HEK293 (cell line): ENCODE data around the gene TBCEL.

Source experiments
- EGR2 ChIP-seq: fragments of 450-650 bp; formaldehyde crosslinking; IDR thresholded peaks from 2 replicates; pipeline ENCODE4 v1.5.1; 2016; ENCODE audit warnings: low read depth, missing biosample characterization, missing genetic modification characterization
- GLIS2 ChIP-seq: fragments of 450-650 bp; formaldehyde crosslinking; IDR thresholded peaks from 2 replicates; pipeline ENCODE4 v1.5.1; 2016; ENCODE audit warnings: missing biosample characterization, missing genetic modification characterization
- HOXC10 ChIP-seq: sonication (generic); formaldehyde crosslinking; IDR thresholded peaks from 2 replicates; pipeline ENCODE4 v1.8.1; 2023; ENCODE audit warnings: mild to moderate bottlenecking, missing genetic modification reagents
- KLF8 ChIP-seq: fragments of 450-650 bp; formaldehyde crosslinking; IDR thresholded peaks from 2 replicates; pipeline ENCODE4 v1.5.1; 2016; ENCODE audit warnings: missing biosample characterization, missing genetic modification characterization
- MEIS1 ChIP-seq: sonication (generic); formaldehyde crosslinking; IDR thresholded peaks from 2 replicates; pipeline ENCODE4 v1.8.1; 2022; ENCODE audit warnings: missing genetic modification reagents, mild to moderate bottlenecking, borderline replicate concordance
- MYNN ChIP-seq: fragments of 450-650 bp; formaldehyde crosslinking; IDR thresholded peaks from 2 replicates; pipeline ENCODE4 v1.5.1; 2016; ENCODE audit warnings: missing biosample characterization, missing genetic modification characterization, borderline replicate concordance
- SALL2 ChIP-seq: fragments of 450-650 bp; formaldehyde crosslinking; IDR thresholded peaks from 2 replicates; pipeline ENCODE4 v1.5.0; 2017; ENCODE audit warnings: missing biosample characterization, mild to moderate bottlenecking, missing genetic modification characterization, borderline replicate concordance
- SCRT1 ChIP-seq: fragments of 450-650 bp; formaldehyde crosslinking; IDR thresholded peaks from 2 replicates; pipeline ENCODE4 v1.5.1; 2016; ENCODE audit warnings: missing biosample characterization, missing genetic modification characterization, borderline replicate concordance
- SETDB1 ChIP-seq: IDR thresholded peaks from one replicate; pipeline ENCODE4 v1.6.1; 2017; ENCODE audit warnings: mild to moderate bottlenecking, low read length, moderate library complexity, mixed read lengths; ENCODE audit not compliant: insufficient read length
- WT1 ChIP-seq: fragments of 450-650 bp; formaldehyde crosslinking; IDR thresholded peaks from 2 replicates; pipeline ENCODE4 v1.5.1; 2016; ENCODE audit warnings: missing biosample characterization, missing genetic modification characterization
- ZBTB1 ChIP-seq: fragments of 450-650 bp; formaldehyde crosslinking; IDR thresholded peaks from 2 replicates; pipeline ENCODE4 v1.5.1; 2016; ENCODE audit warnings: missing biosample characterization, missing genetic modification characterization
- ZNF146 ChIP-seq: fragments of 450-650 bp; formaldehyde crosslinking; IDR thresholded peaks from 2 replicates; pipeline ENCODE4 v1.5.1; 2016; ENCODE audit warnings: missing biosample characterization, missing genetic modification characterization
- ZNF184 ChIP-seq: fragments of 450-650 bp; IDR thresholded peaks from 2 replicates; pipeline ENCODE4 v1.5.1; 2018; ENCODE audit warnings: missing biosample characterization, mild to moderate bottlenecking, missing genetic modification characterization
- ZNF214 ChIP-seq: fragments of 450-650 bp; formaldehyde crosslinking; IDR thresholded peaks from 2 replicates; pipeline ENCODE4 v1.5.1; 2017; ENCODE audit warnings: missing biosample characterization, mild to moderate bottlenecking, missing genetic modification characterization, borderline replicate concordance
- ZNF221 ChIP-seq: fragments of 450-650 bp; formaldehyde crosslinking; IDR thresholded peaks from 2 replicates; pipeline ENCODE4 v1.5.1; 2017; ENCODE audit warnings: missing biosample characterization, missing genetic modification characterization, borderline replicate concordance
- ZNF280C ChIP-seq: fragments of 450-650 bp; formaldehyde crosslinking; IDR thresholded peaks from 2 replicates; pipeline ENCODE4 v1.5.1; 2016; ENCODE audit warnings: missing biosample characterization, missing genetic modification characterization
- ZNF423 ChIP-seq: fragments of 450-650 bp; formaldehyde crosslinking; IDR thresholded peaks from 2 replicates; pipeline ENCODE4 v1.5.1; 2016; ENCODE audit warnings: missing biosample characterization, missing genetic modification characterization
- ZNF433 ChIP-seq: fragments of 450-650 bp; formaldehyde crosslinking; IDR thresholded peaks from 2 replicates; pipeline ENCODE4 v1.5.1; 2016; ENCODE audit warnings: missing biosample characterization, missing genetic modification characterization, low read depth
- ZNF544 ChIP-seq: fragments of 450-650 bp; formaldehyde crosslinking; IDR thresholded peaks from 2 replicates; pipeline ENCODE4 v1.5.0; 2017; ENCODE audit warnings: missing biosample characterization, missing genetic modification characterization
- ZNF600 ChIP-seq: fragments of 450-650 bp; formaldehyde crosslinking; IDR thresholded peaks from 2 replicates; pipeline ENCODE4 v1.5.1; 2016; ENCODE audit warnings: missing biosample characterization, missing genetic modification characterization
- ZNF645 ChIP-seq: fragments of 450-650 bp; formaldehyde crosslinking; IDR thresholded peaks from 2 replicates; pipeline ENCODE4; 2016; ENCODE audit warnings: missing biosample characterization, missing genetic modification characterization
- ZNF677 ChIP-seq: fragments of 450-650 bp; IDR thresholded peaks from 2 replicates; pipeline ENCODE4 v1.5.0; 2018; ENCODE audit warnings: missing biosample characterization, mild to moderate bottlenecking, missing genetic modification characterization, moderate library complexity
- ZNF785 ChIP-seq: fragments of 450-650 bp; formaldehyde crosslinking; IDR thresholded peaks from 2 replicates; pipeline ENCODE4 v1.5.1; 2016; ENCODE audit warnings: missing biosample characterization, missing genetic modification characterization
- ZSCAN23 ChIP-seq: fragments of 450-650 bp; formaldehyde crosslinking; IDR thresholded peaks from 2 replicates; pipeline ENCODE4 v1.5.1; 2016; ENCODE audit warnings: missing biosample characterization, missing genetic modification characterization
- ZSCAN30 ChIP-seq: fragments of 450-650 bp; IDR thresholded peaks from 2 replicates; pipeline ENCODE4 v1.5.1; 2018; ENCODE audit warnings: missing biosample characterization, mild to moderate bottlenecking, missing genetic modification characterization, moderate library complexity
- TF ChIP-seq, protein P1 (sequence below): fragments of 450-650 bp; formaldehyde crosslinking; IDR thresholded peaks from 2 replicates; pipeline ENCODE4 v1.5.1; 2016; ENCODE audit warnings: missing biosample characterization, missing genetic modification characterization
- TF ChIP-seq, protein P2 (sequence below): fragments of 450-650 bp; formaldehyde crosslinking; IDR thresholded peaks from 2 replicates; pipeline ENCODE4 v1.5.1; 2016; ENCODE audit warnings: missing biosample characterization, missing genetic modification characterization
- TF ChIP-seq, protein P3 (sequence below): fragments of 450-650 bp; formaldehyde crosslinking; IDR thresholded peaks from 2 replicates; pipeline ENCODE4 v1.5.1; 2017; ENCODE audit warnings: missing biosample characterization, missing genetic modification characterization
- TF ChIP-seq, protein P4 (sequence below): fragments of 450-650 bp; formaldehyde crosslinking; IDR thresholded peaks from 2 replicates; pipeline ENCODE4 v1.5.1; 2016; ENCODE audit warnings: missing biosample characterization, missing genetic modification characterization
- TF ChIP-seq, protein P5 (sequence below): fragments of 450-650 bp; formaldehyde crosslinking; IDR thresholded peaks from 2 replicates; pipeline ENCODE4 v1.5.1; 2016; ENCODE audit warnings: missing biosample characterization, missing genetic modification characterization

Gene TBCEL

DNA sequence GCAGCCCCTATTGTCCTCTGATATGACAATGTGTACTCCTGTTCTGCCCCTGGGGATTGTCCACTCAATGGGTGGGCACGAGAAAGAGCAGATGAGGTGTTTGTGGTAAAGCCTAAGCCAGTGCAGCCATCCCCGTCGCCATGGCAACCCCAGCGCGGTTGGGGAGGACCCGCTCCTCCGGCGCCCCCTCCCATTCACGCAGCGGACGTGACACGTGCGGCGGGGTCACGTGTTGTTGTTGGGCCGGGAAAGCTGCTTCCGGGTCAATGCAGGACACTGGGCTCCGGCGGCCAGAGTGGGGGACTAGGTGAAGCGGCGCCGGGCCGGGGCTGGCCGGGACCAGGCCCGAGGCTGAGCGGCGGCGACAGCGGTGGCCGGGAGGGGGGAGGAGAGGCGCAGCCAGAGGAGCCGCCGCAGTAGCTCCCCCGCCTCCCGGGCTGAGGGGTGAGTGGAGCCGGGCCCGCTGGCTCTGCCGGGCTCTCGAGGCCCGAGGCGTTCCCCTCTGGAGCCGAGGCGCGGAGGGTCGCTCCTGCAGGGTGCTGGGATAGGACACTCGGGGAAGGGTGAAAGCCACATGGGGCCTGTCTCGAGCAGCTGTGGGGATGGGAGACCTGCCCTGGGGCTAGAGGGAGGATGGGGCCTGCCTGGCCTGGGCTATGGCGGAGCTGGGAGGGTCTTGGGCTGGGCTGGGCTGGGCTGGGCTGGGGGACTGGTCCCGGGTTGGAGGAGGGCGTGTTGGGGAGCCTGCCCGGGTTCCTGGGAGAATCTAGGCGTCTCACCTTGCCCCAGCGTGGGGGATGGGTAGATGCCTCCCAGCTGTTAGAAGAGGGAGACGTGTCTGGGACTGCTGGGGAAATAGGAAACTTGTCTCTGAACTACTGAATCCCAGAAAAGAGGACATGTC is at the start of gene TBCEL (continued):
- TF ChIP-seq ZNF677 (no peak), MYNN (tag by site-specific recombination) (no peak), ZNF600 (tag by site-specific recombination) (0 out of 2 replicates have a peak, but pooled peaks have one; percentile 24), GLIS2 (tag by site-specific recombination) (peak; percentile 49; the same call in 1 of the 2 replicates), ZNF423 (tag by site-specific recombination) (no peak), SCRT1 (no peak), KLF8 (tag by site-specific recombination) (no peak; the same call in 1 of the 2 replicates), ZNF146 (tag by site-specific recombination) (no peak), SALL2 (no peak), WT1 (tag by site-specific recombination) (0 out of 2 replicates have a peak, but pooled peaks have one; percentile 12), ZSCAN23 (tag by site-specific recombination) (no peak), ZNF645 (tag by site-specific recombination) (no peak), ZNF280C (tag by site-specific recombination) (no peak), ZNF221 (tag by site-specific recombination) (no peak), ZNF785 (tag by site-specific recombination) (no peak), ZNF184 (tag by site-specific recombination) (no peak), EGR2 (tag by site-specific recombination) (no peak), ZBTB1 (tag by site-specific recombination) (no peak), ZNF544 (tag by site-specific recombination) (no peak), ZNF214 (tag by site-specific recombination) (no peak), MEIS1 (CRISPR knock-in tag) (no peak), ZSCAN30 (no peak), HOXC10 (CRISPR knock-in tag) (no peak), ZNF433 (no peak), SETDB1 (no peak)
- TF ChIP-seq, protein P1, sequence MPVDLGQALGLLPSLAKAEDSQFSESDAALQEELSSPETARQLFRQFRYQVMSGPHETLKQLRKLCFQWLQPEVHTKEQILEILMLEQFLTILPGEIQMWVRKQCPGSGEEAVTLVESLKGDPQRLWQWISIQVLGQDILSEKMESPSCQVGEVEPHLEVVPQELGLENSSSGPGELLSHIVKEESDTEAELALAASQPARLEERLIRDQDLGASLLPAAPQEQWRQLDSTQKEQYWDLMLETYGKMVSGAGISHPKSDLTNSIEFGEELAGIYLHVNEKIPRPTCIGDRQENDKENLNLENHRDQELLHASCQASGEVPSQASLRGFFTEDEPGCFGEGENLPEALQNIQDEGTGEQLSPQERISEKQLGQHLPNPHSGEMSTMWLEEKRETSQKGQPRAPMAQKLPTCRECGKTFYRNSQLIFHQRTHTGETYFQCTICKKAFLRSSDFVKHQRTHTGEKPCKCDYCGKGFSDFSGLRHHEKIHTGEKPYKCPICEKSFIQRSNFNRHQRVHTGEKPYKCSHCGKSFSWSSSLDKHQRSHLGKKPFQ, result no peak
- TF ChIP-seq, protein P2, sequence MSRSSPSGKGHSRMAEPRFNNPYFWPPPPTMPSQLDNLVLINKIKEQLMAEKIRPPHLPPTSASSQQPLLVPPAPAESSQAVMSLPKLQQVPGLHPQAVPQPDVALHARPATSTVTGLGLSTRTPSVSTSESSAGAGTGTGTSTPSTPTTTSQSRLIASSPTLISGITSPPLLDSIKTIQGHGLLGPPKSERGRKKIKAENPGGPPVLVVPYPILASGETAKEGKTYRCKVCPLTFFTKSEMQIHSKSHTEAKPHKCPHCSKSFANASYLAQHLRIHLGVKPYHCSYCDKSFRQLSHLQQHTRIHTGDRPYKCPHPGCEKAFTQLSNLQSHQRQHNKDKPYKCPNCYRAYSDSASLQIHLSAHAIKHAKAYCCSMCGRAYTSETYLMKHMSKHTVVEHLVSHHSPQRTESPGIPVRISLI (tag by site-specific recombination), result no peak
- TF ChIP-seq, protein P3, sequence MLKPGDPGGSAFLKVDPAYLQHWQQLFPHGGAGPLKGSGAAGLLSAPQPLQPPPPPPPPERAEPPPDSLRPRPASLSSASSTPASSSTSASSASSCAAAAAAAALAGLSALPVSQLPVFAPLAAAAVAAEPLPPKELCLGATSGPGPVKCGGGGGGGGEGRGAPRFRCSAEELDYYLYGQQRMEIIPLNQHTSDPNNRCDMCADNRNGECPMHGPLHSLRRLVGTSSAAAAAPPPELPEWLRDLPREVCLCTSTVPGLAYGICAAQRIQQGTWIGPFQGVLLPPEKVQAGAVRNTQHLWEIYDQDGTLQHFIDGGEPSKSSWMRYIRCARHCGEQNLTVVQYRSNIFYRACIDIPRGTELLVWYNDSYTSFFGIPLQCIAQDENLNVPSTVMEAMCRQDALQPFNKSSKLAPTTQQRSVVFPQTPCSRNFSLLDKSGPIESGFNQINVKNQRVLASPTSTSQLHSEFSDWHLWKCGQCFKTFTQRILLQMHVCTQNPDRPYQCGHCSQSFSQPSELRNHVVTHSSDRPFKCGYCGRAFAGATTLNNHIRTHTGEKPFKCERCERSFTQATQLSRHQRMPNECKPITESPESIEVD (tag by site-specific recombination), result no peak
- TF ChIP-seq, protein P4, sequence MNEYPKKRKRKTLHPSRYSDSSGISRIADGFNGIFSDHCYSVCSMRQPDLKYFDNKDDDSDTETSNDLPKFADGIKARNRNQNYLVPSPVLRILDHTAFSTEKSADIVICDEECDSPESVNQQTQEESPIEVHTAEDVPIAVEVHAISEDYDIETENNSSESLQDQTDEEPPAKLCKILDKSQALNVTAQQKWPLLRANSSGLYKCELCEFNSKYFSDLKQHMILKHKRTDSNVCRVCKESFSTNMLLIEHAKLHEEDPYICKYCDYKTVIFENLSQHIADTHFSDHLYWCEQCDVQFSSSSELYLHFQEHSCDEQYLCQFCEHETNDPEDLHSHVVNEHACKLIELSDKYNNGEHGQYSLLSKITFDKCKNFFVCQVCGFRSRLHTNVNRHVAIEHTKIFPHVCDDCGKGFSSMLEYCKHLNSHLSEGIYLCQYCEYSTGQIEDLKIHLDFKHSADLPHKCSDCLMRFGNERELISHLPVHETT, result no peak
- TF ChIP-seq, protein P5, sequence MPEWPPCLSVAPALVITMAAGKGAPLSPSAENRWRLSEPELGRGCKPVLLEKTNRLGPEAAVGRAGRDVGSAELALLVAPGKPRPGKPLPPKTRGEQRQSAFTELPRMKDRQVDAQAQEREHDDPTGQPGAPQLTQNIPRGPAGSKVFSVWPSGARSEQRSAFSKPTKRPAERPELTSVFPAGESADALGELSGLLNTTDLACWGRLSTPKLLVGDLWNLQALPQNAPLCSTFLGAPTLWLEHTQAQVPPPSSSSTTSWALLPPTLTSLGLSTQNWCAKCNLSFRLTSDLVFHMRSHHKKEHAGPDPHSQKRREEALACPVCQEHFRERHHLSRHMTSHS (tag by site-specific recombination), result no peak
